HL-60 (cell line): ENCODE data around the gene HIVEP1.

Experiments used
- CTCF ChIP-seq: IDR thresholded peaks from one replicate; pipeline ENCODE4 v1.5.1; 2011; ENCODE audit warnings: low read length, control low read depth, inconsistent platforms; ENCODE audit not compliant: insufficient read depth
- POLR2AphosphoS5 ChIP-seq: IDR thresholded peaks from 2 replicates; pipeline ENCODE4 v1.6.1; 2012; ENCODE audit warnings: low read depth
- REST ChIP-seq: IDR thresholded peaks from 2 replicates; pipeline ENCODE4 v1.6.1; 2012; ENCODE audit warnings: low read depth; ENCODE audit not compliant: insufficient replicate concordance

- TF ChIP-seq CTCF, result no peak
- TF ChIP-seq POLR2AphosphoS5, result no peak
- TF ChIP-seq REST, result no peak
Observed at GRCh38 chr6:12058172-12058961, 46.3 kb downstream of the HIVEP1 start.
